Smooth muscle cell of the pulmonary artery (primary cell): Measurements from ENCODE around the gene PCDHA2. TPM values are rescaled to one million over a fixed set of nuclear protein-coding genes. Genes with fewer than 3 reads are reported as not detected.

ENCODE experiments used
- total RNA-seq: library from RNA; depleted of rRNA; stranded (reverse); fragments of >200 nt; gene quantifications from 2 replicates; pipeline ENCODE4 v1.2.3, GENCODE V29; 2014

PCDHA2 gene
- 0.03 and 0.07 TPM in 2 replicates for total RNA-seq

GRCh38 chr5:140794595-140795258 is at the start of gene PCDHA2:
Gene PCDHA2 (plus strand): TSS chr5:140794852.

GRCh38 chr5:140785905-140786686 is 8.6 kb upstream of the PCDHA2 start, which contains the start of gene PCDHA1:
Gene PCDHA1 (plus strand): TSS chr5:140786140.

GRCh38 chr5:140800816-140801493 is 6.3 kb downstream of the PCDHA2 start, which contains the start of gene PCDHA3:
Gene PCDHA3 (plus strand): TSS chr5:140801057.

GRCh38 chr5:140806834-140807775 is 12.5 kb downstream of the PCDHA2 start, which contains the start of gene PCDHA4:
Gene PCDHA4 (plus strand): TSS chr5:140807068.

GRCh38 chr5:140821375-140822280 is 27.0 kb downstream of the PCDHA2 start, which contains the start of gene PCDHA5:
Gene PCDHA5 (plus strand): TSS chr5:140821613.

GRCh38 chr5:140827704-140828361 is 33.2 kb downstream of the PCDHA2 start, which contains the start of gene PCDHA6:
Gene PCDHA6 (plus strand): TSS chr5:140827960. CDS start chr5:140828092, 132 bp downstream.

GRCh38 chr5:140833993-140834392 is 39.3 kb downstream of the PCDHA2 start, which contains the start of gene PCDHA7:
Gene PCDHA7 (plus strand): TSS chr5:140834269. CDS start chr5:140834384, 115 bp downstream.

GRCh38 chr5:140840978-140841962 is 46.6 kb downstream of the PCDHA2 start, which contains the start of gene PCDHA8:
Gene PCDHA8 (plus strand): TSS chr5:140841187. CDS start chr5:140841322, 135 bp downstream.

Other genes with a start within 250 kb of the PCDHA2 start
- 1.4 and 2.6 TPM in 2 replicates for gene EIF4EBP3, start 247.2 kb upstream of the PCDHA2 start, total RNA-seq
- gene SRA1, start 237.4 kb upstream of the PCDHA2 start, total RNA-seq: 26.8 and 30.1 TPM in 2 replicates
- gene APBB3, start 230.3 kb upstream of the PCDHA2 start, total RNA-seq: 18.6 and 24.1 TPM in 2 replicates
- gene SLC35A4, start 230.0 kb upstream of the PCDHA2 start, total RNA-seq: 38.0 and 39.9 TPM in 2 replicates
- gene CD14, start 161.7 kb upstream of the PCDHA2 start, total RNA-seq: 4.8 and 5.2 TPM in 2 replicates
- 7.0 and 8.0 TPM in 2 replicates for gene TMCO6, start 155.4 kb upstream of the PCDHA2 start, total RNA-seq
- 26.3 and 36.9 TPM in 2 replicates for gene NDUFA2, start 147.2 kb upstream of the PCDHA2 start, total RNA-seq
- 47.7 and 52.2 TPM in 2 replicates for gene IK, start 147.0 kb upstream of the PCDHA2 start, total RNA-seq
- 23.5 and 23.7 TPM in 2 replicates for gene WDR55, start 129.9 kb upstream of the PCDHA2 start, total RNA-seq
- gene DND1, start 121.3 kb upstream of the PCDHA2 start, total RNA-seq: 0.07 and 0.13 TPM in 2 replicates
- 50.6 and 62.6 TPM in 2 replicates for gene HARS1, start 103.5 kb upstream of the PCDHA2 start, total RNA-seq
- 23.7 and 28.0 TPM in 2 replicates for gene HARS2, start 103.4 kb upstream of the PCDHA2 start, total RNA-seq
- 40.7 and 40.8 TPM in 2 replicates for gene ZMAT2, start 94.4 kb upstream of the PCDHA2 start, total RNA-seq
- 0.20 TPM in 1 of 2 replicates, not detected in the other for gene PCDHA1, start 8.7 kb upstream of the PCDHA2 start, total RNA-seq
- gene PCDHA3, start 6.2 kb downstream of the PCDHA2 start, total RNA-seq: 0.20 and 0.39 TPM in 2 replicates
- gene PCDHA4, start 12.2 kb downstream of the PCDHA2 start, total RNA-seq: 0.59 and 0.69 TPM in 2 replicates
- 0.07 TPM in 2 replicates for gene PCDHA5, start 26.8 kb downstream of the PCDHA2 start, total RNA-seq
- gene PCDHA6, start 33.1 kb downstream of the PCDHA2 start, total RNA-seq: 0.76 and 0.91 TPM in 2 replicates
- 1.4 and 1.7 TPM in 2 replicates for gene PCDHA7, start 39.4 kb downstream of the PCDHA2 start, total RNA-seq
- 0.07 and 0.26 TPM in 2 replicates for gene PCDHA8, start 46.3 kb downstream of the PCDHA2 start, total RNA-seq
- 0.07 and 0.10 TPM in 2 replicates for gene PCDHA9, start 53.5 kb downstream of the PCDHA2 start, total RNA-seq
- 0.26 and 0.50 TPM in 2 replicates for gene PCDHA10, start 61.0 kb downstream of the PCDHA2 start, total RNA-seq
- 0.23 and 0.33 TPM in 2 replicates for gene PCDHA11, start 74.1 kb downstream of the PCDHA2 start, total RNA-seq
- gene PCDHA12, start 80.5 kb downstream of the PCDHA2 start, total RNA-seq: 0.07 and 0.33 TPM in 2 replicates
- 0.10 and 0.20 TPM in 2 replicates for gene PCDHA13, start 87.3 kb downstream of the PCDHA2 start, total RNA-seq
- gene PCDHAC1, start 131.4 kb downstream of the PCDHA2 start, total RNA-seq: 0.07 and 0.26 TPM in 2 replicates
- gene PCDHAC2, start 171.6 kb downstream of the PCDHA2 start, total RNA-seq: 0.43 and 1.3 TPM in 2 replicates